Skeletal muscle tissue (tissue), 4 donors: Measurements from ENCODE around the gene DRD3. TPM values are rescaled to one million over a fixed set of nuclear protein-coding genes. Genes with fewer than 3 reads are reported as not detected.

ENCODE experiments used
- H3K27ac ChIP-seq: one replicate; pipeline ENCODE4 v1.7.0; 2013; ENCODE audit warnings: mild to moderate bottlenecking, low read depth, low read length, inconsistent platforms
- H3K27me3 ChIP-seq, 3 donors: one replicate each; pipeline ENCODE4 v1.7.0; 2013; ENCODE audit warnings: low read length in 3 of 3; ENCODE audit not compliant: control insufficient read depth in 3 of 3, insufficient read depth in 3 of 3
- H3K36me3 ChIP-seq, 3 donors: one replicate each; pipeline ENCODE4 v1.7.0; 2013; ENCODE audit warnings: low read length in 3 of 3; ENCODE audit not compliant: control insufficient read depth in 3 of 3, insufficient read depth in 3 of 3
- H3K4me1 ChIP-seq, 3 donors: one replicate each; pipeline ENCODE4 v1.7.0; 2013; ENCODE audit warnings: low read length in 3 of 3, mild to moderate bottlenecking in 3 of 3; ENCODE audit not compliant: control insufficient read depth in 3 of 3, insufficient read depth in 3 of 3
- H3K4me3 ChIP-seq, 3 donors: one replicate each; pipeline ENCODE4 v1.7.0; 2013; ENCODE audit warnings: low read length in 3 of 3
- H3K9ac ChIP-seq, 3 donors: one replicate each; pipeline ENCODE4 v1.7.0; 2013; ENCODE audit warnings: low read length in 3 of 3, mild to moderate bottlenecking in 3 of 3, moderate library complexity in 2 of 3, low read depth in 1 of 3
- H3K9me3 ChIP-seq, 3 donors: one replicate each; pipeline ENCODE4 v1.7.0; 2013; ENCODE audit warnings: low read length in 3 of 3; ENCODE audit not compliant: control insufficient read depth in 3 of 3
- total RNA-seq: library from RNA; depleted of rRNA; stranded (reverse); fragments of >200 nt; gene quantifications from one replicate; pipeline ENCODE4 v1.2.3, GENCODE V29; 2014
- donor health status: Osteomylitis.

DRD3 gene
- total RNA-seq, 1 donor from 2014 or later: not detected

DNA sequence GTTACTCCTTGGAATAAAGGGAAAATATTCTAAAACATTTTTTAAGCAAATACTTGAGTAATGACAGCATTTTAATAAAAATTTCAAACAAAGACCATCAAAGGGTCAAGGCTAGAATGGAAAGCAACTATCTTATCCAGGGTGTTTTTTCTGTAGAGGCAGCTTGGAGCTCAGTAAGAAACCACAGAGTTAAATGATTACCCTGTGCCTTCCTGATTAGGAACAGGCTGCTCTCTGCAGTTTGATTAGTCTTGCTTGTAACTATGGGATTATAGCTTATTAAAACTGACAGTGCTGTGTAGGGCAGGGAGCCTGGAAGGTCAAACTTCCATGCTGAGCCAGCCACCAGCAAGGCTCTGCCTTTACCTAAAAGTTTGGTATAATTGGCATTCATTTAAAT, 89.2 kb downstream of the DRD3 start:
- Histone ChIP-seq H3K9me3 (no peaks in the 10 kb centered on the region), H3K27ac (no peak overlapping the region), H3K4me3 (no peak overlapping the region)

DNA sequence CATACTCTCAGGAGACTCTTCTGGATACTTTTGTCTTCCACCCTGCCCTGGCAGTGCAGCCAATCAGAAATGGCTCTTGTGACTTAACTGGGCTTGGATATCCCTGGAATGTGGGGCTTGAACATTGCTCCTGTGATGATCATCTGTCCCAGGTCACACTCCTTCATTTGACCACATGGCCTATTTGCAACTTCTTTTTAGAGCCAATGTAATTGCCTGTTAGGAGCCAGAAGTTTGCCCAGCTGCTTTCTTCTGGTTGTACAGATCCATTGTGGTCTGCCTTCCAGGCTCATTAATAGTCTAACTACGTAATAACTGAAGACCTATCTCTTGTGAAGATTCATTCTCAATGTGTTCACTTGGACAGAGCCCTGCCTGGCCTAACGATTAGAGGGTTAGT, 92.5 kb downstream of the DRD3 start:
- H3K9ac ChIP-seq: no peak overlapping the region
- H3K27me3 ChIP-seq: no peaks in the 10 kb centered on the region
- no peak overlapping the region for H3K27ac ChIP-seq
- H3K4me3 ChIP-seq: no peak overlapping the region
- peaks cover 20 to 38% (median 28%) of the 10 kb centered on the region in 3 donors for H3K36me3 ChIP-seq
- H3K4me1 ChIP-seq: no peaks in the 10 kb centered on the region
- no peaks in the 10 kb centered on the region for H3K9me3 ChIP-seq

More for the DNA sequence above, 89.2 kb downstream of the DRD3 start:
- H3K9ac ChIP-seq: no peak overlapping the region
- peaks cover 0 to 4% (median 0%) of the 10 kb centered on the region in 3 donors for H3K4me1 ChIP-seq
- peaks cover 16 to 20% (median 18%) of the 10 kb centered on the region in 3 donors for H3K36me3 ChIP-seq
- no peaks in the 10 kb centered on the region for H3K27me3 ChIP-seq

DNA sequence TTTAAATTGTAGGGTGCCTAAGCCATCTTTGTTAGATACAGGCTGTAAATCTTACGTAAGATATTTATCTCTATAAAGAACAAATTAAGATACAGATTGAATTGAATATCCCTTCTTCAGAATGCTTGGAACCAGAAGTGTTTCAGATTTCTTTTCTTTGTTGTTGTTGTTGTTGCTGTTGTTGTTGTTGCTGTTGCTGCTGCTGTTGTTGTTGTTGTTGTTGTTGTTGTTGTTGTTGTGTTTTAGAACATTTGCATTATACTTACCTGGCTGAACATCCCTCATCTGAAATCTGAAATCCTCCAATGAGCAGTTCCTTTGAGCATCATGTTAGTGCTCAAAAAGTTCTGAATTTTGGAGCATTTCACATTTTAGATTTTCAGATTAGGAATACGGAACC, 95.7 kb downstream of the DRD3 start:
- Histone ChIP-seq H3K4me1 (no peaks in the 10 kb centered on the region), H3K4me3 (no peak overlapping the region), H3K27me3 (no peaks in the 10 kb centered on the region), H3K27ac (no peak overlapping the region), H3K9ac (no peak overlapping the region), H3K9me3 (no peaks in the 10 kb centered on the region), H3K36me3 (peaks cover 23 to 49% (median 45%) of the 10 kb centered on the region in 3 donors)

DNA sequence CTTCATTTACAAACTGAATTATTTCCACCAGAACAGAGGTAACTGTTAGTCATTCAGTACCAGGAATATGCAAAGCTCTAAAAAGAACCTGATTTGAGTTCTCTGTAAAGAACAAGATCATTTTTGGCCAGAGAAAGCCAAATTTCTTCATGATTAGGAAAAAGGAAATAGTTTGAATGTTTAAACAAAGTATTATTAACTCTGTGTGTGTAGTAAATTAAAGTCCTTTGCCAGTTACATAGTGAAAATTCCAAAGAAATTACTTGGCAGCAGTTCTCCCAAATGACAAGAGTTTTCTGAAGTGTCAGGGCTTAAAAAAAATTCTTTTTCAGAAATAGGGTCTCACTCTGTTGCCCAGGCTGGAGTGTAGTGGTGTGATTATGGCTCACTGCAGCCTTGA, 97.8 kb downstream of the DRD3 start:
- Histone ChIP-seq H3K4me1 (no peaks in the 10 kb centered on the region), H3K27ac (no peak overlapping the region), H3K36me3 (peaks cover 27 to 57% (median 53%) of the 10 kb centered on the region in 3 donors), H3K9me3 (no peaks in the 10 kb centered on the region), H3K4me3 (no peak overlapping the region), H3K9ac (no peak overlapping the region), H3K27me3 (no peaks in the 10 kb centered on the region)

DNA sequence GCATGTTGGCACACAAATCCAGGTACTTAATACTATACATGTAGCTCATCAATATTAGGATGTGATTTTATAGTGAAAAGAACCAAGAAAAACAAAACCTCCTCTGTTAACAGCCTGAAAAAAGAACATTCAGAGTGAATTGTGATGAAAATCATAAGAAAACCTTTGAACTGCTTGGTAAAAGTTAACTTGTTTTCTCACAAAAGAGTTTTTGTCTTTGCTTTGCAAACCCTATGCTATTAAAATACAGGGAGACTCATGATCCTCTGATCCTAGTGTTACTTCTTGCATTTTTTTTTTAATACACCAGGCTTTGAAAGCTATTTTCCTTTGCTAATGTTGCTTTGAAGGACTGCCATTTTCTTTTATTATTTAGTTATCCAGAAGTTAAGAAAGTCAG, 98.7 kb downstream of the DRD3 start:
- Histone ChIP-seq H3K36me3 (peaks cover 23 to 54% (median 54%) of the 10 kb centered on the region in 3 donors), H3K9me3 (no peaks in the 10 kb centered on the region), H3K4me3 (no peak overlapping the region), H3K4me1 (no peaks in the 10 kb centered on the region), H3K27me3 (no peaks in the 10 kb centered on the region), H3K27ac (no peak overlapping the region), H3K9ac (no peak overlapping the region)

DNA sequence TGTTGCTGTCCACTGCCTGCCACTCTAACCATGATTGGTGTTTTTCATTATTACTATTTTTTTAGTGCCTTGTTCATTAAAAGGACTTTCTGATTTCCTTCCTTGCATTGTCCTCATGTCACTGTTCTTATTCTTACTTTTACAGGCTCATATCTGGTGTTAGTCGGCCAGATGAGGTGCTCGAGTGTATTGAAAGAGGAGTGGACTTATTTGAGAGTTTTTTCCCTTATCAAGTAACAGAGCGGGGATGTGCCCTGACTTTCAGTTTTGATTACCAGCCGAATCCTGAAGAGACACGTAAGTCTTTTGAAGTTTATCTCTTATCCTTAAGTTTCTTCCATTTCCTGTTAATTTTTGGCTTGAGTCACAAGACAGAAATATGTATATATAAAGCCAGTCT, 99.1 kb downstream of the DRD3 start:
- H3K9me3 ChIP-seq: no peaks in the 10 kb centered on the region
- H3K4me3 ChIP-seq: no peak overlapping the region
- H3K4me1 ChIP-seq: no peaks in the 10 kb centered on the region
- peaks cover 23 to 57% (median 56%) of the 10 kb centered on the region in 3 donors for H3K36me3 ChIP-seq
- H3K27me3 ChIP-seq: no peaks in the 10 kb centered on the region
- H3K9ac ChIP-seq: no peak overlapping the region
- H3K27ac ChIP-seq: no peak overlapping the region

DNA sequence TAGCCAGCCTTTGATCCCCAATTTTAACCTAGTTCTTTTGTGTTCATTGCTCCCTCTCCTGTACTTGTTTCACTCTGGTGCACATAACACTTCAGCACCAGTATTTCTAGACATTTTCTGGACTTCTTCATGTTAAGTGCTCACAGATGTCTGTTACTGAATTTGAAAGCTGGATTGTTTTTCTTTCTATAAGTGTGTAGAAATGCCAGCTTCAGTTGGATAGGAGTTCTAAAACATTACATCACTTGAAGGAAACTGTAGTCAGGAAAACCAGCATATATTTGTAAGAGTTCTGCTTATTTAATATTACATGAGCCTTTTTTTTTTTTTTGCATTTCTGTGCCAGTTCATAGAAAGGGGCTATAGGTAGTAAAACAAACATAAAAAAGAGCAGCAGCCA, 100.7 kb downstream of the DRD3 start:
- Histone ChIP-seq H3K9me3 (no peaks in the 10 kb centered on the region), H3K27ac (no peak overlapping the region), H3K4me1 (no peaks in the 10 kb centered on the region), H3K36me3 (peaks cover 22 to 68% (median 59%) of the 10 kb centered on the region in 3 donors), H3K4me3 (no peak overlapping the region), H3K9ac (no peak overlapping the region), H3K27me3 (no peaks in the 10 kb centered on the region)

Other genes starting within 250 kb of the DRD3 start
- 1.0 TPM for gene ZDHHC23, start 231.0 kb downstream of the DRD3 start, total RNA-seq
- gene CCDC191, start 122.5 kb downstream of the DRD3 start, total RNA-seq: 1.6 TPM
- gene QTRT2, start 122.3 kb downstream of the DRD3 start, total RNA-seq: 18.3 TPM
- not detected for gene ZNF80, start 58.5 kb upstream of the DRD3 start, total RNA-seq
- not detected for gene TIGIT, start 115.0 kb upstream of the DRD3 start, total RNA-seq